Heart left ventricle (tissue), 16 donors: ENCODE results near the gene MPPED2. TPM values are rescaled to one million over a fixed set of nuclear protein-coding genes. Genes with fewer than 3 reads are reported as not detected.
A peak's percentile ranks its signal among the peaks of the same experiment; 100 is the strongest.

Source experiments
- ATAC-seq, 4 donors: fragments of 200-7000 bp; cut with Tn5 transposase; one replicate each; pipeline ENCODE4 v1.9.1; 2020 to 2022; ENCODE audit warnings: moderate library complexity in 4 of 4, mild to moderate bottlenecking in 3 of 4, moderate number of reproducible peaks in 1 of 4
- DNase-seq, 5 donors: peaks; one replicate each; pipeline ENCODE4 v3.0.0-alpha.2; 2020
- H3K27ac ChIP-seq, 12 donors: fragments of 200-600 bp; sonication (generic) in 4 of 12; one replicate each; pipeline versions ENCODE4 v1.5.0 to v1.8.0; 2016 to 2022; ENCODE audit warnings: mild to moderate bottlenecking in 2 of 12
- H3K27me3 ChIP-seq, 9 donors: fragments of 200-600 bp; sonication (generic) in 2 of 9; one replicate each; pipeline versions ENCODE4 v1.5.1 to v1.8.0; 2016 to 2022; ENCODE audit warnings: mild to moderate bottlenecking in 3 of 9
- H3K36me3 ChIP-seq, 9 donors: fragments of 200-600 bp; sonication (generic) in 2 of 9; one replicate each; pipeline versions ENCODE4 v1.5.0 to v1.8.0; 2018 to 2022; ENCODE audit warnings: mild to moderate bottlenecking in 2 of 9
- H3K4me1 ChIP-seq, 12 donors: fragments of 200-600 bp; sonication (generic) in 4 of 12; one replicate each; pipeline versions ENCODE4 v1.5.0 to v1.8.0; 2016 to 2022; ENCODE audit warnings: mild to moderate bottlenecking in 3 of 12
- H3K4me3 ChIP-seq, 12 donors: fragments of 200-600 bp; sonication (generic) in 4 of 12; one replicate each; pipeline versions ENCODE4 v1.5.0 to v1.8.0; 2017 to 2022; ENCODE audit warnings: mild to moderate bottlenecking in 9 of 12, moderate library complexity in 4 of 12
- H3K9me3 ChIP-seq, 12 donors: fragments of 200-600 bp; sonication (generic) in 4 of 12; one replicate each; pipeline versions ENCODE4 v1.5.0 to v1.8.0; 2016 to 2022; ENCODE audit warnings: mild to moderate bottlenecking in 1 of 12
- POLR2A ChIP-seq, 2 donors: fragments of 450-650 bp; IDR thresholded peaks; one replicate each; pipeline ENCODE4 v1.6.1; 2017; ENCODE audit warnings: antibody characterized with exemption in 2 of 2, mild to moderate bottlenecking in 2 of 2, moderate library complexity in 2 of 2
- WGBS, 4 donors: extraction: QIAGEN DNeasy Blood & Tissue Kit in 2 of 4; methylation state at CpG; one replicate each; pipeline versions ENCODE4 v1.1.5 to v1.1.7; 2013 to 2018; 5-methylcytosine and 5-hydroxymethylcytosine counted together
- intact Hi-C, 10 donors: fragments of 100-400 bp; cut with DNase I; formaldehyde crosslinking; loops; one replicate each; pipeline versions ENCODE4 v1.11.1 to v1.14.2; 2022
- polyA plus RNA-seq, 2 donors: library from polyadenylated mRNA; stranded (reverse); fragments of 200-250 nt; gene quantifications; one replicate each; pipeline ENCODE4 v1.2.3, GENCODE V29; 2013
- total RNA-seq, 9 donors: library from RNA; depleted of rRNA in 2 of 9; stranded (reverse); fragments of >200 nt in 2 of 9; fragmentation: NEBNext Ultra II Directional in 3 of 9; extraction: Animal tissue kit (Norgen Biotek cat#: 25700) in 3 of 9; gene quantifications; one replicate each; pipeline versions ENCODE4 v1.1.0 to v1.2.4, GENCODE V29; 2016 to 2023
- TF ChIP-seq, protein P1 (sequence below), 12 donors: fragments of 200-600 bp; sonication (generic) in 4 of 12; IDR thresholded peaks; one replicate each; pipeline versions ENCODE4 v1.5.0 to v1.8.0; 2018 to 2022; ENCODE audit warnings: antibody characterized with exemption in 12 of 12, mild to moderate bottlenecking in 5 of 12
- donor health status: ischemic (EF 13 %, LVEDD 7.1; RV severe dilation, severe dysfunction).
- donor health status: healthy with polysubstance abuse.
- donor health status: DM: no; HTN: yes; CAD: no.
- donor health status: DM: no; HTN: no; CAD: no.
- donor health status: ischemic (EF 25% LVEDD 6.9; RV normal size, moderate dysfunction).
- donor health status: ischemic (EF 25% LVEDD 5.7; RV mildly dilated, moderate dysfunction).
- donor health status: healthy.
- donor health status: DM: yes; HTN: yes; CAD: no.
- donor health status: ischemic (EF 35%, LVEDD 5.7; RV mildly dilated, moderate dysfunction).
- donor health status: nonischemic (EF 11% LVEDD 7.7; RV severe dilation, severe dysfunction).
- donor health status: DM: yes; HTN: yes; CAD: no.
- donor health status: PGD.
- donor health status: ischemic (EF 29% LVEDD 5.4; RV normal size, mild dysfunction).
- donor health status: nonischemic (EF 23%, LVEDD 6.1; RV moderate dilation, normal function).

Gene MPPED2
- total and polyA plus RNA-seq, 11 donors: 2.7 to 14.3 (median 8.4) TPM

DNA sequence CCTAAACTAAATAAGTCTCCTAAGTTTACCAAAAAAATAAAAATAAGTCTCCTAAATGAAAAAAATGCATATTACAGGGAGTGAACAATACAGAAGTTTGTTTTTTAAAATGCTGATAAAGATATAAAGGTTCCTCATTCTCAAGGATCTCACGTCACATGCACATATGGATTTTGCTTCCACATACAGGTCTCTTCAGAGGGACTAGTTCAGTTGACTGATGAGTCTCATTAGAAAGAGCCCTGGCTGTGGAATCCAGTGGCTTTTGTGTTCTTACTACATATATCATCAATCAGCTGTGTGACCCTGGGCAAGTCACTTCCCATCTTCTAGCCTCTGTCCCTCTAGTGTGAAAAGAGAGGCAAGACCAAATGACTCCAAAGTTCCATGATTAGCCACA, 43.1 kb downstream of the MPPED2 start:
- H3K9me3 ChIP-seq: no peaks in the 10 kb centered on the region
- no peak for ATAC-seq
- no peaks in the 10 kb centered on the region for H3K36me3 ChIP-seq
- intact Hi-C loops: no loop called here
- H3K27ac ChIP-seq: no peak overlapping the region
- H3K4me1 ChIP-seq: peaks cover 0 to 8% (median 0%) of the 10 kb centered on the region in 12 donors
- H3K4me3 ChIP-seq: no peak overlapping the region
- H3K27me3 ChIP-seq: no peaks in the 10 kb centered on the region
- TF ChIP-seq POLR2A (IDR thresholded peaks at IDR 0.05): no peak
- TF ChIP-seq, protein P1, sequence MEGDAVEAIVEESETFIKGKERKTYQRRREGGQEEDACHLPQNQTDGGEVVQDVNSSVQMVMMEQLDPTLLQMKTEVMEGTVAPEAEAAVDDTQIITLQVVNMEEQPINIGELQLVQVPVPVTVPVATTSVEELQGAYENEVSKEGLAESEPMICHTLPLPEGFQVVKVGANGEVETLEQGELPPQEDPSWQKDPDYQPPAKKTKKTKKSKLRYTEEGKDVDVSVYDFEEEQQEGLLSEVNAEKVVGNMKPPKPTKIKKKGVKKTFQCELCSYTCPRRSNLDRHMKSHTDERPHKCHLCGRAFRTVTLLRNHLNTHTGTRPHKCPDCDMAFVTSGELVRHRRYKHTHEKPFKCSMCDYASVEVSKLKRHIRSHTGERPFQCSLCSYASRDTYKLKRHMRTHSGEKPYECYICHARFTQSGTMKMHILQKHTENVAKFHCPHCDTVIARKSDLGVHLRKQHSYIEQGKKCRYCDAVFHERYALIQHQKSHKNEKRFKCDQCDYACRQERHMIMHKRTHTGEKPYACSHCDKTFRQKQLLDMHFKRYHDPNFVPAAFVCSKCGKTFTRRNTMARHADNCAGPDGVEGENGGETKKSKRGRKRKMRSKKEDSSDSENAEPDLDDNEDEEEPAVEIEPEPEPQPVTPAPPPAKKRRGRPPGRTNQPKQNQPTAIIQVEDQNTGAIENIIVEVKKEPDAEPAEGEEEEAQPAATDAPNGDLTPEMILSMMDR (IDR thresholded peaks at IDR 0.05): no peak
- DNase-seq: no peak
- WGBS, 4 donors: 87 to 98% (median 91%) methylated on average over 1 of the region's 1 CpG

DNA sequence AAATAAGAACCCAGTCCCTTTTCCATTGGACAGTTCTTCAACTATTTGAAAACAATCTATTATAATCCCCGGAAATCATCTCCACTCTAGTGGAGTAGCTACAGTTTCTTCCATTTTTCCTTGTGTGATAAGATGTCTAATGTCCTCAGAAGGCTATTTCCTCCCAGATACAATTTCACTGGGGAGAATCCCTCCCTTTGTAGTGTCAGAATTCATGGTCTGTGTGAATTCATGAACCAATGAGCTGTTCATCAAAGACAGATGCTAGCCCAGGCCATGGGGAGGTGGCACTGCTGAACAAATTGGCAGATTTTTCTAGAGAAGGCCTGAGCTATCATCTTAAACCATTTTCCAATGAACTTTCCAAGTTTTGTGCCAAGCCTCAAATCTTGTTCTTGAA, 45.4 kb downstream of the MPPED2 start:
- WGBS, 4 donors: 95 to 100% (median 100%) methylated on average over 1 of the region's 1 CpG
- intact Hi-C loops: no loop called here
- Histone ChIP-seq H3K4me3 (no peak overlapping the region), H3K4me1 (peaks cover 0 to 13% (median 0%) of the 10 kb centered on the region in 12 donors), H3K9me3 (no peaks in the 10 kb centered on the region), H3K27me3 (no peaks in the 10 kb centered on the region), H3K36me3 (no peaks in the 10 kb centered on the region), H3K27ac (no peak overlapping the region)
- DNase-seq (no peak), ATAC-seq (no peak)
- no peak for TF ChIP-seq POLR2A (IDR thresholded peaks at IDR 0.05)

DNA sequence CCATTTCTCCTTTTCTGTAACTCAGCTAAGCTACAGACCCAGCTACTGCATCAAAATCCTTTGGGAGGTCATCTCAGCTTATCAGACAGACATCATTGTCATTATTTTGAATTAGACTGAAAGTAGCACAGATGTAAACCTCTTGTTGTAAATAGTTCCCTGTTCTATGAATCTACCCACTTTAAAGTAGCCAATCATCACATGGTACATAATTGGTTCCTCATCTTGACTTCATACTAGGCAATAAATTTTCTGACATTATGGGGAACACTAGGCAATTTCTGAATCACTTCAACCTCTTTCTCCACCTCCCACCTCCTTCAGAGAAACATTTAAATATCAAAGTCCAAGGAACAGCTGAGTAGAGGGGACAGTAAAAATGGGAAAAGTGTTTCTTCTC, 47.9 kb downstream of the MPPED2 start:
- DNase-seq (no peak), ATAC-seq (no peak)
- H3K27ac ChIP-seq: no peak overlapping the region
- H3K36me3 ChIP-seq: no peaks in the 10 kb centered on the region
- H3K4me1 ChIP-seq: peaks cover 0 to 22% (median 3%) of the 10 kb centered on the region in 12 donors
- no peaks in the 10 kb centered on the region for H3K27me3 ChIP-seq
- TF ChIP-seq, protein P1 (IDR thresholded peaks at IDR 0.05): no peak
- TF ChIP-seq POLR2A (IDR thresholded peaks at IDR 0.05): no peak
- H3K4me3 ChIP-seq: no peak overlapping the region
- H3K9me3 ChIP-seq: no peaks in the 10 kb centered on the region
- intact Hi-C loops: no loop called here

DNA sequence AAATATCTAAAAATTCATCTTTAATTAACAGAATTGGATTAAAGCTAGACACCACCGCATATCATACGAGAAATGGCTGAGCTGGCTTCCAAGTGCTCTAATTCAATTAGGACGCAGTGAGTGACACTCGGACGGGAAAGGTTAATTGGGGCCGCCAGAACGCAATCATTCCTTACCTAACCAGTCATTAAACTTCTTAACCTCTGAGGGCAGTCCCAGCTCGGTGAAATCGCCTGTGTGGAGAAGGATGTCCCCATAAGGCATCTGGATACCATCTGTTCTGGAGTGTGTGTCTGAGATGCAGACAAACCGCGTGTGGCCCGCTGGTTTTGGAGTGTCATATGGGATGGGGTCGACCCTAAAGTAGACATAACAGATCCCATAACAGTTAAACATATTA, 50.3 kb downstream of the MPPED2 start:
- Histone ChIP-seq H3K27me3 (no peaks in the 10 kb centered on the region), H3K36me3 (no peaks in the 10 kb centered on the region), H3K9me3 (no peaks in the 10 kb centered on the region), H3K27ac (no peak overlapping the region), H3K4me3 (no peak overlapping the region), H3K4me1 (peaks cover 0 to 22% (median 3%) of the 10 kb centered on the region in 12 donors)
- DNase-seq: no peak
- TF ChIP-seq, protein P1 (IDR thresholded peaks at IDR 0.05): no peak
- no peak for TF ChIP-seq POLR2A (IDR thresholded peaks at IDR 0.05)
- WGBS, 4 donors: 90 to 94% (median 92%) methylated on average over 13 of the region's 13 CpGs
- no peak for ATAC-seq
- intact Hi-C loops: no loop called here

DNA sequence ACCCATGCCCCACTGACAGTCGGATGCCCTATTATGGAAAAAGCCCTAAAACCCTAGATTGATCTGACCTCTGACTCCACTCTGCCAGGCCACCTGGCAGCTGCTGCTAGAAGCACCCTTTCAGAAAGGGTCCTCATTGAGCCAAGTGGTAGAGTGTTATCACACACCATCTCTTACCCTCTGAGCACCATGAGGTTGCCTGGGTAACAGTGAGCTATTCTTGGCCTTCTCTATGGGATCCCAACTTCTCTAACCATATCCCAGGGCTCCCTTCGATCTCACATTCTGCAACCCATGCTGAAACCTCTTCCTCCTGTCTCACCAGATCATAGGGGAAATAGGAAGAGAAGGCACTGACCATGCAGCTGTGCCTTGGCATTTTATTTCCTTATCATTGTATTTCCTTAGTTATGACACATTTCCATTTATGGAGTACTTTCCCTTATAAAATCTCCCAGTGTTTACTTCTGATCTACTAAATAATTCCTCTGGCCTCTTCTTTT, 52.7 kb downstream of the MPPED2 start:
- ATAC-seq: peak in 2 of 4 donors; percentile 54 to 66

More for the DNA sequence above, 52.7 kb downstream of the MPPED2 start:
- Histone ChIP-seq H3K36me3 (no peaks in the 10 kb centered on the region), H3K4me1 (peaks cover 0 to 22% (median 3%) of the 10 kb centered on the region in 12 donors), H3K4me3 (no peak overlapping the region), H3K27ac (no peak overlapping the region), H3K27me3 (no peaks in the 10 kb centered on the region), H3K9me3 (no peaks in the 10 kb centered on the region)
- 75 to 79% (median 78%) methylated on average over 2 of the region's 2 CpGs for WGBS, 4 donors
- no peak for DNase-seq
- TF ChIP-seq, protein P1 (IDR thresholded peaks at IDR 0.05): no peak
- no peak for TF ChIP-seq POLR2A (IDR thresholded peaks at IDR 0.05)
- intact Hi-C loops: no loop called here
